SK-N-SH (cell line): Measurements from ENCODE around the gene PRPF40B. TPM values are rescaled to one million over a fixed set of nuclear protein-coding genes. Genes with fewer than 3 reads are reported as not detected.

Source experiments
- CTCF ChIA-PET: fragments of 300-600, 350-600 bp; formaldehyde crosslinking; extraction: SDS; loops from one replicate; lab custom pipeline; 2021; lab: Yijun Ruan, JAX
- POLR2A ChIA-PET: fragments of 350-600 bp; sonication (Branson Sonifier 250); formaldehyde crosslinking; extraction: SDS; loops from one replicate; lab custom pipeline; 2020; ENCODE audit warnings: antibody characterized with exemption, inconsistent platforms; lab: Yijun Ruan, JAX
- DNase-seq: peaks from one replicate; pipeline ENCODE4 v3.0.0; 2012
- H2AFZ ChIP-seq: fragments of 200-600 bp; sonication (generic); 2 replicates; pipeline ENCODE4 v1.8.1; 2016; ENCODE audit warnings: antibody characterized with exemption, mild to moderate bottlenecking, low read depth
- H3F3A ChIP-seq: fragments of 200-600 bp; sonication (generic); replicated peaks from 2 replicates; pipeline ENCODE3; 2016; ENCODE audit warnings: antibody characterized with exemption, mild to moderate bottlenecking; ENCODE audit not compliant: insufficient read depth
- H3K27ac ChIP-seq, 2 experiments: fragments of 200-500 bp in 1 of 2; fragments of 200-600 bp in 1 of 2; sonication (Bioruptor generic) in 1 of 2; sonication (generic), shearing (Covaris generic) in 1 of 2; 2 replicates each; pipeline versions ENCODE4 v1.5.1 to v1.6.1; 2014 to 2016; ENCODE audit warnings: low read depth in 2 of 2, inconsistent platforms in 1 of 2, low read length in 1 of 2, mild to moderate bottlenecking in 1 of 2, mixed read lengths in 1 of 2
- H3K27me3 ChIP-seq: fragments of 200-600 bp; sonication (generic), shearing (Covaris generic); 2 replicates; pipeline ENCODE4 v1.6.1; 2016; ENCODE audit warnings: mixed run types; ENCODE audit not compliant: insufficient read depth
- H3K36me3 ChIP-seq, 2 experiments: fragments of 200-500 bp in 1 of 2; fragments of 200-600 bp in 1 of 2; sonication (Bioruptor generic) in 1 of 2; sonication (generic) in 1 of 2; replicated peaks in 1 of 2; 2 replicates each; pipeline versions ENCODE3 to v1.5.1; 2014 to 2016; ENCODE audit warnings: low read length in 1 of 2, mild to moderate bottlenecking in 1 of 2; ENCODE audit not compliant: insufficient read depth in 2 of 2, control insufficient read depth in 1 of 2
- H3K4me1 ChIP-seq, 2 experiments: fragments of 200-500 bp in 1 of 2; fragments of 200-600 bp in 1 of 2; sonication (Bioruptor generic) in 1 of 2; sonication (generic), shearing (Covaris generic) in 1 of 2; 2 replicates each; pipeline versions ENCODE4 v1.5.1 to v1.6.1; 2014 to 2016; ENCODE audit warnings: low read depth in 1 of 2, low read length in 1 of 2, mixed run types in 1 of 2; ENCODE audit not compliant: insufficient read depth in 2 of 2, control insufficient read depth in 1 of 2
- H3K4me2 ChIP-seq: fragments of 200-600 bp; sonication (generic), shearing (Covaris generic); 2 replicates; pipeline ENCODE4 v1.6.1; 2017; ENCODE audit warnings: mixed run types
- H3K4me3 ChIP-seq, 2 experiments: fragments of 200-500 bp in 1 of 2; fragments of 200-600 bp in 1 of 2; sonication (Bioruptor generic) in 1 of 2; sonication (generic), shearing (Covaris generic) in 1 of 2; 2 replicates each; pipeline versions ENCODE4 v1.5.1 to v1.8.1; 2014 to 2016; ENCODE audit warnings: low read depth in 2 of 2, inconsistent platforms in 1 of 2, low read length in 1 of 2, mild to moderate bottlenecking in 1 of 2, mixed read lengths in 1 of 2, moderate library complexity in 1 of 2
- H3K79me2 ChIP-seq: fragments of 200-600 bp; sonication (generic); 2 replicates; pipeline ENCODE4 v1.8.1; 2017; ENCODE audit warnings: mild to moderate bottlenecking; ENCODE audit not compliant: insufficient read depth
- H3K9ac ChIP-seq: fragments of 200-600 bp; sonication (generic); 2 replicates; pipeline ENCODE4 v1.6.1; 2017; ENCODE audit warnings: mixed run types
- H3K9me2 ChIP-seq: fragments of 200-600 bp; sonication (generic); 2 replicates; pipeline ENCODE4 v1.6.1; 2017; ENCODE audit warnings: mixed run types
- H3K9me3 ChIP-seq: fragments of 200-600 bp; sonication (generic); 2 replicates; pipeline ENCODE4 v1.6.1; 2017; ENCODE audit warnings: mixed run types, mild to moderate bottlenecking, moderate library complexity
- H4K20me1 ChIP-seq: fragments of 200-600 bp; sonication (generic); 2 replicates; pipeline ENCODE4 v1.6.1; 2017; ENCODE audit warnings: mild to moderate bottlenecking, mixed run types; ENCODE audit not compliant: insufficient read depth
- EZH2phosphoT487 ChIP-seq: fragments of 200-600 bp; sonication (generic); IDR thresholded peaks from 2 replicates; pipeline ENCODE4 v1.6.1; 2017; ENCODE audit warnings: low read depth, mixed run types, mild to moderate bottlenecking, antibody characterized with exemption, moderate library complexity, borderline replicate concordance
- FOXJ3 ChIP-seq: sonication (generic); formaldehyde crosslinking; IDR thresholded peaks from 2 replicates; pipeline ENCODE4 v1.5.1; 2020; ENCODE audit warnings: mild to moderate bottlenecking, missing genetic modification reagents
- FOXM1 ChIP-seq: IDR thresholded peaks from 2 replicates; pipeline ENCODE4 v1.4.0; 2012; ENCODE audit warnings: low read depth, mild to moderate bottlenecking
- GABPA ChIP-seq: IDR thresholded peaks from 2 replicates; pipeline ENCODE4 v1.4.0; 2012; ENCODE audit warnings: low read depth, mild to moderate bottlenecking
- GATA2 ChIP-seq: sonication (generic); formaldehyde crosslinking; IDR thresholded peaks from 2 replicates; pipeline ENCODE4 v1.5.0; 2020; ENCODE audit warnings: mild to moderate bottlenecking, missing genetic modification reagents
- MXI1 ChIP-seq: IDR thresholded peaks from 2 replicates; pipeline ENCODE4 v1.6.1; 2012; ENCODE audit warnings: mild to moderate bottlenecking, low read depth, low read length, improper control_type of control experiment
- NRF1 ChIP-seq: IDR thresholded peaks from 2 replicates; pipeline ENCODE4 v1.6.1; 2012; ENCODE audit warnings: low read depth, mild to moderate bottlenecking, low read length
- POLR2AphosphoS5 ChIP-seq: IDR thresholded peaks from 2 replicates; pipeline ENCODE4 v1.6.1; 2012; ENCODE audit warnings: low read depth, low read length
- RAD21 ChIP-seq: IDR thresholded peaks from 2 replicates; pipeline ENCODE4 v1.6.1; 2012; ENCODE audit warnings: mild to moderate bottlenecking, low read length
- RCOR1 ChIP-seq: fragments of 150-350 bp; IDR thresholded peaks from 2 replicates; pipeline ENCODE4 v1.6.1; 2017; ENCODE audit warnings: antibody characterized with exemption, low read length
- SIN3A ChIP-seq: IDR thresholded peaks from 2 replicates; pipeline ENCODE4 v1.6.1; 2012; ENCODE audit warnings: low read depth, mild to moderate bottlenecking, low read length, moderate library complexity, borderline replicate concordance
- TEAD4 ChIP-seq: IDR thresholded peaks from 2 replicates; pipeline ENCODE4 v1.4.0; 2012; ENCODE audit warnings: mild to moderate bottlenecking, borderline replicate concordance; ENCODE audit not compliant: insufficient read depth
- YY1 ChIP-seq: IDR thresholded peaks from 2 replicates; pipeline ENCODE4 v1.4.0; 2012; ENCODE audit warnings: low read depth, mild to moderate bottlenecking
- WGBS: methylation state at CpG from one replicate; pipeline ENCODE4 v1.1.6; 2017; ENCODE audit warnings: low lambda C conversion rate; 5-methylcytosine and 5-hydroxymethylcytosine counted together
- polyA plus RNA-seq, 3 experiments: library from polyadenylated mRNA; depleted of rRNA; stranded (reverse); fragments of >200 nt; gene quantifications; 2 replicates each; pipeline ENCODE4 v1.2.3, GENCODE V29; 2012
- TF ChIP-seq, protein P1 (sequence below): IDR thresholded peaks from 2 replicates; pipeline ENCODE4 v1.4.0; 2012; ENCODE audit warnings: low read depth, borderline replicate concordance
- TF ChIP-seq, protein P2 (sequence below): IDR thresholded peaks from 2 replicates; pipeline ENCODE4; 2012
- TF ChIP-seq, protein P3 (sequence below): IDR thresholded peaks from 2 replicates; pipeline ENCODE4 v1.4.0; 2012; ENCODE audit warnings: low read depth, borderline replicate concordance
- TF ChIP-seq, protein P4 (sequence below): fragments of 150-350 bp; IDR thresholded peaks from 2 replicates; pipeline ENCODE4 v1.6.1; 2017; ENCODE audit warnings: antibody characterized with exemption, low read length, low read depth, borderline replicate concordance
- TF ChIP-seq, protein P5 (sequence below): IDR thresholded peaks from 2 replicates; pipeline ENCODE4 v1.6.1; 2012; ENCODE audit warnings: mild to moderate bottlenecking, low read depth, low read length, moderate library complexity
- TF ChIP-seq, protein P6 (sequence below): fragments of 150-350 bp; IDR thresholded peaks from 2 replicates; pipeline ENCODE4 v1.6.1; 2016; ENCODE audit warnings: mild to moderate bottlenecking, low read depth, low read length

The PRPF40B gene
- polyA plus RNA-seq, 1 of the 3 experiments (the other 2 are of a cell fraction): 27.0 TPM

DNA sequence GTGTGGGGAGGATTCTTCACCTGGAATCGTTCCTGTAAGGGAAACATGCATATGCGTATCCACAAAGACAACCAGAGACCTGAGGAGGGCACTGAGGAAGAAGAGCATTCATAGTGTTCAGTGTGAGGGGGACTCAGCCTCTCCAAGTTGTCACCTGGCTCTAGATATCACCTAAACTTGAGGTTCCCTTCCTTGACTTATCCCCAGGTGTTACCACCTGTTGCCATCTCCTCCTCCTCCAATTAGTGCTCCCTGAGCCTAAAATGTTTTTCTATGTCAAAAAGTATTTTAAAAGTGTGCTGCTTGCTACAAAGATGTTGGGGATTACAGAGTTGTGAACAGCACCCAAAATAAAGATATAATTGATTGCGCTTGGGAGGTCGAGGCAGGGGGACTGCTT is 42.8 kb downstream of the PRPF40B start:
- Histone ChIP-seq H4K20me1 (no peaks in the 10 kb centered on the region), H3K79me2 (peaks cover 74% of the 10 kb centered on the region), H3F3A (peaks cover 14% of the 10 kb centered on the region), H3K27ac (no peak overlapping the region), H2AFZ (no peak overlapping the region), H3K36me3 (peaks cover 0 to 2% of the 10 kb centered on the region in 2 experiments), H3K9ac (no peak overlapping the region), H3K9me3 (no peaks in the 10 kb centered on the region), H3K4me1 (peaks cover 27 to 32% of the 10 kb centered on the region in 2 experiments; a peak in 3 of 4 replicates), H3K4me3 (no peak overlapping the region), H3K9me2 (no peaks in the 10 kb centered on the region), H3K27me3 (no peaks in the 10 kb centered on the region), H3K4me2 (no peak overlapping the region)
- no peak for DNase-seq
- TF ChIP-seq YY1: no peak
- TF ChIP-seq GATA2: no peak
- no peak for TF ChIP-seq RAD21
- TF ChIP-seq, protein P1, sequence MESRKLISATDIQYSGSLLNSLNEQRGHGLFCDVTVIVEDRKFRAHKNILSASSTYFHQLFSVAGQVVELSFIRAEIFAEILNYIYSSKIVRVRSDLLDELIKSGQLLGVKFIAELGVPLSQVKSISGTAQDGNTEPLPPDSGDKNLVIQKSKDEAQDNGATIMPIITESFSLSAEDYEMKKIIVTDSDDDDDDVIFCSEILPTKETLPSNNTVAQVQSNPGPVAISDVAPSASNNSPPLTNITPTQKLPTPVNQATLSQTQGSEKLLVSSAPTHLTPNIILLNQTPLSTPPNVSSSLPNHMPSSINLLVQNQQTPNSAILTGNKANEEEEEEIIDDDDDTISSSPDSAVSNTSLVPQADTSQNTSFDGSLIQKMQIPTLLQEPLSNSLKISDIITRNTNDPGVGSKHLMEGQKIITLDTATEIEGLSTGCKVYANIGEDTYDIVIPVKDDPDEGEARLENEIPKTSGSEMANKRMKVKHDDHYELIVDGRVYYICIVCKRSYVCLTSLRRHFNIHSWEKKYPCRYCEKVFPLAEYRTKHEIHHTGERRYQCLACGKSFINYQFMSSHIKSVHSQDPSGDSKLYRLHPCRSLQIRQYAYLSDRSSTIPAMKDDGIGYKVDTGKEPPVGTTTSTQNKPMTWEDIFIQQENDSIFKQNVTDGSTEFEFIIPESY: no peak
- no peak for TF ChIP-seq SIN3A
- TF ChIP-seq, protein P2, sequence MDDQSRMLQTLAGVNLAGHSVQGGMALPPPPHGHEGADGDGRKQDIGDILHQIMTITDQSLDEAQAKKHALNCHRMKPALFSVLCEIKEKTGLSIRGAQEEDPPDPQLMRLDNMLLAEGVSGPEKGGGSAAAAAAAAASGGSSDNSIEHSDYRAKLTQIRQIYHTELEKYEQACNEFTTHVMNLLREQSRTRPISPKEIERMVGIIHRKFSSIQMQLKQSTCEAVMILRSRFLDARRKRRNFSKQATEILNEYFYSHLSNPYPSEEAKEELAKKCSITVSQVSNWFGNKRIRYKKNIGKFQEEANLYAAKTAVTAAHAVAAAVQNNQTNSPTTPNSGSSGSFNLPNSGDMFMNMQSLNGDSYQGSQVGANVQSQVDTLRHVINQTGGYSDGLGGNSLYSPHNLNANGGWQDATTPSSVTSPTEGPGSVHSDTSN: no peak
- no peak for TF ChIP-seq FOXJ3
- no peak for TF ChIP-seq POLR2AphosphoS5
- TF ChIP-seq FOXM1: no peak
- TF ChIP-seq GABPA: no peak
- TF ChIP-seq, protein P3, sequence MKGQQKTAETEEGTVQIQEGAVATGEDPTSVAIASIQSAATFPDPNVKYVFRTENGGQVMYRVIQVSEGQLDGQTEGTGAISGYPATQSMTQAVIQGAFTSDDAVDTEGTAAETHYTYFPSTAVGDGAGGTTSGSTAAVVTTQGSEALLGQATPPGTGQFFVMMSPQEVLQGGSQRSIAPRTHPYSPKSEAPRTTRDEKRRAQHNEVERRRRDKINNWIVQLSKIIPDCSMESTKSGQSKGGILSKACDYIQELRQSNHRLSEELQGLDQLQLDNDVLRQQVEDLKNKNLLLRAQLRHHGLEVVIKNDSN: no peak
- TF ChIP-seq, protein P4, sequence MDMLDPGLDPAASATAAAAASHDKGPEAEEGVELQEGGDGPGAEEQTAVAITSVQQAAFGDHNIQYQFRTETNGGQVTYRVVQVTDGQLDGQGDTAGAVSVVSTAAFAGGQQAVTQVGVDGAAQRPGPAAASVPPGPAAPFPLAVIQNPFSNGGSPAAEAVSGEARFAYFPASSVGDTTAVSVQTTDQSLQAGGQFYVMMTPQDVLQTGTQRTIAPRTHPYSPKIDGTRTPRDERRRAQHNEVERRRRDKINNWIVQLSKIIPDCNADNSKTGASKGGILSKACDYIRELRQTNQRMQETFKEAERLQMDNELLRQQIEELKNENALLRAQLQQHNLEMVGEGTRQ: no peak
- no peak for TF ChIP-seq MXI1
- TF ChIP-seq, protein P5, sequence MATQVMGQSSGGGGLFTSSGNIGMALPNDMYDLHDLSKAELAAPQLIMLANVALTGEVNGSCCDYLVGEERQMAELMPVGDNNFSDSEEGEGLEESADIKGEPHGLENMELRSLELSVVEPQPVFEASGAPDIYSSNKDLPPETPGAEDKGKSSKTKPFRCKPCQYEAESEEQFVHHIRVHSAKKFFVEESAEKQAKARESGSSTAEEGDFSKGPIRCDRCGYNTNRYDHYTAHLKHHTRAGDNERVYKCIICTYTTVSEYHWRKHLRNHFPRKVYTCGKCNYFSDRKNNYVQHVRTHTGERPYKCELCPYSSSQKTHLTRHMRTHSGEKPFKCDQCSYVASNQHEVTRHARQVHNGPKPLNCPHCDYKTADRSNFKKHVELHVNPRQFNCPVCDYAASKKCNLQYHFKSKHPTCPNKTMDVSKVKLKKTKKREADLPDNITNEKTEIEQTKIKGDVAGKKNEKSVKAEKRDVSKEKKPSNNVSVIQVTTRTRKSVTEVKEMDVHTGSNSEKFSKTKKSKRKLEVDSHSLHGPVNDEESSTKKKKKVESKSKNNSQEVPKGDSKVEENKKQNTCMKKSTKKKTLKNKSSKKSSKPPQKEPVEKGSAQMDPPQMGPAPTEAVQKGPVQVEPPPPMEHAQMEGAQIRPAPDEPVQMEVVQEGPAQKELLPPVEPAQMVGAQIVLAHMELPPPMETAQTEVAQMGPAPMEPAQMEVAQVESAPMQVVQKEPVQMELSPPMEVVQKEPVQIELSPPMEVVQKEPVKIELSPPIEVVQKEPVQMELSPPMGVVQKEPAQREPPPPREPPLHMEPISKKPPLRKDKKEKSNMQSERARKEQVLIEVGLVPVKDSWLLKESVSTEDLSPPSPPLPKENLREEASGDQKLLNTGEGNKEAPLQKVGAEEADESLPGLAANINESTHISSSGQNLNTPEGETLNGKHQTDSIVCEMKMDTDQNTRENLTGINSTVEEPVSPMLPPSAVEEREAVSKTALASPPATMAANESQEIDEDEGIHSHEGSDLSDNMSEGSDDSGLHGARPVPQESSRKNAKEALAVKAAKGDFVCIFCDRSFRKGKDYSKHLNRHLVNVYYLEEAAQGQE: no peak
- TF ChIP-seq NRF1: no peak
- TF ChIP-seq RCOR1: no peak
- TF ChIP-seq EZH2phosphoT487: no peak
- no peak for TF ChIP-seq TEAD4
- TF ChIP-seq, protein P6, sequence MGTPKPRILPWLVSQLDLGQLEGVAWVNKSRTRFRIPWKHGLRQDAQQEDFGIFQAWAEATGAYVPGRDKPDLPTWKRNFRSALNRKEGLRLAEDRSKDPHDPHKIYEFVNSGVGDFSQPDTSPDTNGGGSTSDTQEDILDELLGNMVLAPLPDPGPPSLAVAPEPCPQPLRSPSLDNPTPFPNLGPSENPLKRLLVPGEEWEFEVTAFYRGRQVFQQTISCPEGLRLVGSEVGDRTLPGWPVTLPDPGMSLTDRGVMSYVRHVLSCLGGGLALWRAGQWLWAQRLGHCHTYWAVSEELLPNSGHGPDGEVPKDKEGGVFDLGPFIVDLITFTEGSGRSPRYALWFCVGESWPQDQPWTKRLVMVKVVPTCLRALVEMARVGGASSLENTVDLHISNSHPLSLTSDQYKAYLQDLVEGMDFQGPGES: no peak
- WGBS: 89% methylated on average over 4 of the region's 4 CpGs
- ChIA-PET CTCF (interaction anchor here (1.1 to 2.4 kb wide), 4 partner anchors 12 to 112 kb away, joined by 3 to 7 read pairs (median 4); no protein-coding TSS in a partner anchor), POLR2A (no interaction called here)
